Mucosa of rectum (tissue), 2 donors: Measurements from ENCODE around the gene ARRDC1.

Experiments used
- H3K27ac ChIP-seq, 2 donors: one replicate each; pipeline ENCODE4 v1.7.0; 2013; ENCODE audit warnings: inconsistent platforms in 2 of 2, low read depth in 2 of 2, low read length in 2 of 2
- H3K27me3 ChIP-seq, 2 donors: one replicate each; pipeline ENCODE4 v1.7.0; 2013; ENCODE audit warnings: low read length in 2 of 2; ENCODE audit not compliant: control insufficient read depth in 2 of 2, insufficient read depth in 2 of 2
- H3K36me3 ChIP-seq, 2 donors: one replicate each; pipeline ENCODE4 v1.7.0; 2013; ENCODE audit warnings: low read length in 2 of 2; ENCODE audit not compliant: control insufficient read depth in 2 of 2, insufficient read depth in 2 of 2
- H3K4me1 ChIP-seq, 2 donors: one replicate each; pipeline ENCODE4 v1.7.0; 2013; ENCODE audit warnings: low read length in 2 of 2, mild to moderate bottlenecking in 1 of 2; ENCODE audit not compliant: control insufficient read depth in 2 of 2, insufficient read depth in 2 of 2
- H3K4me3 ChIP-seq, 2 donors: one replicate each; pipeline ENCODE4 v1.7.0; 2013; ENCODE audit warnings: low read length in 2 of 2
- H3K9ac ChIP-seq, 2 donors: one replicate each; pipeline ENCODE4 v1.7.0; 2013; ENCODE audit warnings: low read length in 2 of 2, low read depth in 1 of 2, mild to moderate bottlenecking in 1 of 2
- H3K9me3 ChIP-seq, 2 donors: one replicate each; pipeline ENCODE4 v1.7.0; 2013; ENCODE audit warnings: low read length in 2 of 2; ENCODE audit not compliant: control insufficient read depth in 2 of 2
- donor health status: healthy.
- donor health status: Normal muscosa, but diverticular disease.

Gene ARRDC1

GRCh38 chr9:137612741-137613142 lies 7.3 kb downstream of the ARRDC1 start:
- Histone ChIP-seq H3K27ac (peak overlapping the region; percentile 97 to 98), H3K4me1 (peaks cover 35 to 36% of the 10 kb centered on the region in 2 donors)

DNA sequence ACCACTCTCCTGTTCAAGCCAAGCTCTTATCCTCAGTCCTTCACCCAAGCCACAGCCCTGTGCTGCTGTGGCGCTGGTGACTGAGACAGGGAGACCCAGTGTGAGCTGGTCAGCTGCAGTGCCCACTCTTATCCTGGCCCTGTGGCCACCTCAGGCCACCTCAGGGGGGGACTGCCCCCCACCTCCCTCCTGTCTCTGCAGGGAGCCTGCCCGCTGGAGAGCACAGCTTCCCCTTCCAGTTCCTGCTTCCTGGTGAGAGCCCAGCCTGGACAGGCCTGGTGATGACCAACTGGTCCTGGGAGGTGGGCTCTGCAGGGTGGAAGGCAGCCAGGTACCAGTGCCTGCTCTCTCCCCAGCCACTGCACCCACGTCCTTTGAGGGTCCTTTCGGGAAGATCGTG lies 7.8 kb downstream of the ARRDC1 start:
- H3K4me1 ChIP-seq, result peaks cover 38 to 39% of the 10 kb centered on the region in 2 donors

More at GRCh38 chr9:137612741-137613142, 7.3 kb downstream of the ARRDC1 start:
- Histone ChIP-seq H3K27me3 (no peaks in the 10 kb centered on the region), H3K9ac (peak overlapping the region; percentile 74 to 83), H3K36me3 (peaks cover 21% of the 10 kb centered on the region in 2 donors), H3K9me3 (no peaks in the 10 kb centered on the region), H3K4me3 (peak overlapping the region in 1 of 2 donors; percentile 50)

GRCh38 chr9:137613738-137614523 lies 8.4 kb downstream of the ARRDC1 start:
- H3K4me1 ChIP-seq, result peaks cover 36 to 39% of the 10 kb centered on the region in 2 donors
- H3K27ac ChIP-seq, result peak overlapping the region; percentile 97 to 98

More for the DNA sequence above, 7.8 kb downstream of the ARRDC1 start:
- Histone ChIP-seq H3K9ac (peak overlapping the region; percentile 74 to 83), H3K36me3 (peaks cover 21% of the 10 kb centered on the region in 2 donors), H3K27me3 (no peaks in the 10 kb centered on the region), H3K4me3 (no peak overlapping the region), H3K27ac (peak overlapping the region; percentile 97 to 98), H3K9me3 (no peaks in the 10 kb centered on the region)

DNA sequence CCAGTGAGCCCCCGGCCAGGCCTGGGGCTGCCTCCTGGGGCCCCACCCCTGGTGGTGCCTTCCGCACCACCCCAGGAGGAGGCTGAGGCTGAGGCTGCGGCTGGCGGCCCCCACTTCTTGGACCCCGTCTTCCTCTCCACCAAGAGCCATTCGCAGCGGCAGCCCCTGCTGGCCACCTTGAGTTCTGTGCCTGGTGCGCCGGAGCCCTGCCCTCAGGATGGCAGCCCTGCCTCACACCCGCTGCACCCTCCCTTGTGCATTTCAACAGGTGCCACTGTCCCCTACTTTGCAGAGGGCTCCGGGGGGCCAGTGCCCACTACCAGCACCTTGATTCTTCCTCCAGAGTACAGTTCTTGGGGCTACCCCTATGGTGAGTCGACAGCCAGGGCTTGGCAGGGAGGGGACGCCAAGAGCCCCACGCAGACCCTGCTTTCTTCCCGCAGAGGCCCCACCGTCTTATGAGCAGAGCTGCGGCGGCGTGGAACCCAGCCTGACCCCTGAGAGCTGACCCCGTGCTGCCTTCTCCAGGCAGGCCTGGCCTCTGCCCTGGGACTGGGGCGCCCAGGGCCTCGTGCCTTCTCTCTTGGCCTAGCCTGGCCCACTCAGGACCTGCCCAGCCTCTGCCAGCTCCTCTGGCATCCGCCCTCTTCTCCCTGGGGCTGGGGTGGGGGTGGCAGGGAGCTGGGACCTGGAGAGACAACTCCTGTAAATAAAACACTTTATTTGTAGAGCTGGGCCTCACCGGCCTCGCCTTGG lies 9.3 kb downstream of the ARRDC1 start:
- peaks cover 38 to 41% of the 10 kb centered on the region in 2 donors for H3K4me1 ChIP-seq
- no peak overlapping the region for H3K27ac ChIP-seq

More at GRCh38 chr9:137613738-137614523, 8.4 kb downstream of the ARRDC1 start:
- Histone ChIP-seq H3K4me3 (no peak overlapping the region), H3K9ac (no peak overlapping the region), H3K36me3 (peaks cover 21% of the 10 kb centered on the region in 2 donors), H3K9me3 (no peaks in the 10 kb centered on the region), H3K27me3 (no peaks in the 10 kb centered on the region)

GRCh38 chr9:137615387-137615871 lies 9.9 kb downstream of the ARRDC1 start:
- Histone ChIP-seq H3K27me3 (no peaks in the 10 kb centered on the region), H3K27ac (no peak overlapping the region), H3K4me1 (peaks cover 43 to 47% of the 10 kb centered on the region in 2 donors), H3K9ac (no peak overlapping the region), H3K36me3 (peaks cover 21% of the 10 kb centered on the region in 2 donors), H3K9me3 (no peaks in the 10 kb centered on the region), H3K4me3 (no peak overlapping the region)

More for the DNA sequence above, 9.3 kb downstream of the ARRDC1 start:
- no peaks in the 10 kb centered on the region for H3K27me3 ChIP-seq
- no peaks in the 10 kb centered on the region for H3K9me3 ChIP-seq
- no peak overlapping the region for H3K4me3 ChIP-seq
- no peak overlapping the region for H3K9ac ChIP-seq
- peaks cover 21% of the 10 kb centered on the region in 2 donors for H3K36me3 ChIP-seq

DNA sequence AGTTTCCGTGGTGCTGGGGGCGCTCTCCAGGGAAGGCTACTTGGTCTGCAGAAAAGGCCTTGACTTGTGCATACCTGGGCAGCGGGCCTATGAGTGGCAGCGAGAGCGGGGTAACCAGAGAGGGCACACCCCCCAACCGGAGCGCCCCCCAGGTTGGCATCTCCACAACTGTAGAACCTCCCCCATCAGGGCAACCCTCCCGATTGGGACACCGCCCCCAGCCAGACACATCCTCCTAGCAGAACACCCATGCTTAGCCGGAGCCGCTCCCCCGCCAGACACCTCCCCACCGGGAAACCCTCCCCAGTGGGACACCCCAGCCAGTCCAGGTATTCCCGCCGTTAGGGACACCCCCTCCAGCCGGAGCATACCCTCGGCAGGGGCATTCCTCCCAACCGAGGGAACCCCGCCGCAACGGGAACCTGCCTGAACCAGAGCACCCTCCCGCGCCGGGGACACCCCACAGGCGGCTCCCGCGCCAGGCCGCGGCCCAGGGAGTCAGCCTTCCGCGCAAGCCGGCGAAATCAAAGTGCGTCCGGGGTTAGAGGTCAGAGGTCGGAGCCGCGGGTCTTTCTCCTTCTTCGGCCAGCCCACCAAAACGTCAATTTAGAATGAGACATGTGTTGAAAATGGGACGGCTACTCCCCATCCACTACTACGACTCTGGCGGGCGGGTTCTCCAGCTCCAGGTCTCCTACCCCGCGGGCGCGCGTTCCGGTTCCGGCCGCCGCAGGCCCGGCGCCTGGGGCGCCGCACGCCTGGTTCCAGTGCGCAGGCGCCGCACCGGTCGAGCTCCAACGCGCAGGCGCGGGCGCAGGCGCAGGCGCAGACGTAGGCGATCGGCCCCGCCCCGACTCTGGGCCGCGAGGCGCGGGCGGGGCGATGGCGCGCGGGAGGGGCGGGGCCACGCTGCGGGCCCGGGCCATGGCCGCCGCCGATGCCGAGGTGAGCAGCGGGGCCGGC lies 12.9 kb downstream of the ARRDC1 start, which contains the start of gene EHMT1:
Gene EHMT1, plus strand, starts transcription at position 901 of the 963 bp plus-strand sequence. Its CDS starts 24 bp downstream, at position 925.
- H3K4me1 ChIP-seq, result peaks cover 25 to 27% of the 10 kb centered on the region in 2 donors
- peak within 1 kb of the TSS; percentile 91 to 93 for H3K27ac ChIP-seq
- peak within 1 kb of the TSS; percentile 92 to 94 for H3K4me3 ChIP-seq

DNA sequence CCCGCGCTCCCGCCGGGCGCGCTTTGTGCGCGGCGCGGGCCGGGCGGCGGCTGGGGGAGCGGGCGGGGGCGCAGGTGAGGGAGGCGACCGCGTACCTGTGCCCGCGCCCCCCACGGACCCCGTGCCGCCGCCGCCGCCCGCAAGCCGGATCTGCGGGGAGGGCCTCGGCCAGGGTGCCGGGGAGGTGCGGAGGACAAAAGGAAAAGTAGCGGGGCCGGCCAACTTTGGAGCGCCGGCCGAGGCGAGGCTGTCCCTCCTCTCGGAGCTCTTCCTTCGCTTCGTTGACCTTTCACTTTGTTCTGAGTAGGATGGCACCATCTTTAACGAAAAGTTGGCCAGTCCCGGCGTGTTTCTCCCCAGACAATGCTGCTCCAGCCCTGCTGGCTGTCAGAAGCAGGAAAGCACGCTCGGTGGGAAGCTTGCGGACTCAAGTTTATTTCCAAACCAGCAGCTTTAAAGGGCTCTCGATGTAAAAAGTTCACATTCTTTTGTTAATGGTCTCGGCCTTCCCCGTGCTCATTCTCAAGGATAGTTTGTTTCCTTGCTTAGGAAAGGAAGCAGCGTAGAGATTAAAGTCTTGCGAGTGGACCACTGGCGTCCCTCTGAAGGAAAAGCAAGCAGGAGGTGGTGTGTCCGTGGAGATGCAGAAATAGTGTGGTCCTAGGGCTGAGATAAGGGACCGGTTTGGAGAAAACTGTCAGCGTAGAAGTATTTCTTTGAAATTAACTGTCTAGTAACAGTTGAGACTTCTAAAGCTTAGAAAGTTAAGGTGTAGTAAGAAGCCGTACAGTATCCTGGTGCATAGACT lies 14.0 kb downstream of the ARRDC1 start:
- Histone ChIP-seq H3K4me1 (peaks cover 24 to 25% of the 10 kb centered on the region in 2 donors), H3K36me3 (peaks cover 11% of the 10 kb centered on the region in 2 donors), H3K27ac (peak overlapping the region; percentile 86 to 89), H3K9ac (peak overlapping the region; percentile 86 to 89), H3K4me3 (peak overlapping the region; percentile 88 to 92), H3K27me3 (no peaks in the 10 kb centered on the region), H3K9me3 (no peaks in the 10 kb centered on the region)

More for the DNA sequence above, 12.9 kb downstream of the ARRDC1 start, which contains the start of gene EHMT1:
- Histone ChIP-seq H3K9me3 (no peaks in the 10 kb centered on the region), H3K27me3 (no peaks in the 10 kb centered on the region), H3K36me3 (peaks cover 20% of the 10 kb centered on the region in 2 donors), H3K9ac (peak within 1 kb of the TSS; percentile 86 to 91)

- H3K27me3 ChIP-seq, result no peaks in the 10 kb centered on the region
- H3K4me3 ChIP-seq, result peak overlapping the region; percentile 88 to 92
- H3K9ac ChIP-seq, result peak overlapping the region; percentile 86 to 89
- no peaks in the 10 kb centered on the region for H3K9me3 ChIP-seq
- H3K36me3 ChIP-seq, result peaks cover 7 to 9% of the 10 kb centered on the region in 2 donors
- peaks cover 24 to 25% of the 10 kb centered on the region in 2 donors for H3K4me1 ChIP-seq
- peak overlapping the region; percentile 86 to 89 for H3K27ac ChIP-seq
Measured at GRCh38 chr9:137620048-137620405, 14.5 kb downstream of the ARRDC1 start.
